ENCODE data around the gene MESP2.

Gene MESP2

GRCh38 chr15:89776274-89777072 lies at the start of gene MESP2:
Gene MESP2 (plus strand): TSS chr15:89776332. CDS start chr15:89776358, 26 bp downstream.
- peak within 1 kb of the TSS; percentile 41 for H3K4me3 ChIP-seq (replicated peaks; ENCODE audit: low read depth, low read length)
- peak; percentile 29 for TF ChIP-seq CTCF (IDR thresholded peaks at IDR 0.05; ENCODE audit: low read length, missing control alignments)
- DNase-seq (ENCODE audit: low read depth): peak; percentile 84

- no peak for TF ChIP-seq CTCF (IDR thresholded peaks at IDR 0.05; ENCODE audit: low read length, missing control alignments)
- peak; percentile 93 for DNase-seq (ENCODE audit: low read depth)
- H3K4me3 ChIP-seq (replicated peaks; ENCODE audit: low read depth, low read length): no peak overlapping the region
These were observed 47.9 kb upstream of the MESP2 start for GRCh38 chr15:89728254-89728653.

GRCh38 chr15:89731275-89731674 lies 44.9 kb upstream of the MESP2 start:
- no peak overlapping the region for H3K4me3 ChIP-seq (replicated peaks; ENCODE audit: low read depth, low read length)
- DNase-seq (ENCODE audit: low read depth): no peak
- TF ChIP-seq CTCF (IDR thresholded peaks at IDR 0.05; ENCODE audit: low read length, missing control alignments): no peak

- no peak for DNase-seq (ENCODE audit: low read depth)
- H3K4me3 ChIP-seq (replicated peaks; ENCODE audit: low read depth, low read length): no peak overlapping the region
- no peak for TF ChIP-seq CTCF (IDR thresholded peaks at IDR 0.05; ENCODE audit: low read length, missing control alignments)
These were observed 43.5 kb upstream of the MESP2 start for GRCh38 chr15:89732451-89733172.

- DNase-seq (ENCODE audit: low read depth): no peak
- no peak for TF ChIP-seq CTCF (IDR thresholded peaks at IDR 0.05; ENCODE audit: low read length, missing control alignments)
- no peak overlapping the region for H3K4me3 ChIP-seq (replicated peaks; ENCODE audit: low read depth, low read length)
These were observed 40.4 kb upstream of the MESP2 start for GRCh38 chr15:89735773-89736172.

GRCh38 chr15:89740137-89740536 lies 36.0 kb upstream of the MESP2 start:
- no peak overlapping the region for H3K4me3 ChIP-seq (replicated peaks; ENCODE audit: low read depth, low read length)
- peak; percentile 85 for DNase-seq (ENCODE audit: low read depth)
- TF ChIP-seq CTCF (IDR thresholded peaks at IDR 0.05; ENCODE audit: low read length, missing control alignments): peak; percentile 87

All from fibroblast of pulmonary artery (primary cell).